ENCODE measurements around the gene ULBP2. TPM values are rescaled to one million over a fixed set of nuclear protein-coding genes. Genes with fewer than 3 reads are reported as not detected.

ULBP2 gene
- total and polyA plus RNA-seq, 2 of the 8 experiments (the other 6 are each of a cell fraction or from before 2014, with no cell fraction given), result 0.05 TPM; not detected in 1

DNA sequence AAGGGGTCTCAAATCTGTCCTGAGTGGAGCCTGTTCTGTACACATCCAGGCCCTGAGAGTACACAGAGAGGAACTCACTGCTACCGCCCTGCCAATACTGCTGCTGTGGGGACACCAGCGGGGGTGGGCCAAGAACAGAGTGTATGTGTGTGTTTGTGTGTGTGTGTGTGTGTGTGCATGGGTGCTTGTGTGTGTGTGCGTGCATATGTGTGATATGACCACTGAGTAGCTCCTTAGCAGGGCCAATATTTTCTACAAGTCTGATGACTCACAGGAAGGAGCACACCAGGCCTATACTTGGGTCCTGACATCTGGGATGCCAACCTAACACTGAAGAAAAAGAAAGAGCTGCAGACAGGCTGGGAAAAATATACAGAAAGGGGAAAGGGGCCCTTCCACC lies 45.3 kb upstream of the ULBP2 start:
- Histone ChIP-seq H3K18ac (ENCODE audit: extremely low read depth, low read length) (no peak overlapping the region), H3K27me3 (replicated peaks in 1 of 4; ENCODE audit: control insufficient read depth in 3 of 4, extremely low read depth in 1 of 4, insufficient read depth in 3 of 4, low read length in 3 of 4) (no peaks in the 10 kb centered on the region), H4K91ac (replicated peaks; ENCODE audit: insufficient read length, low read length) (no peak overlapping the region), H3K79me1 (ENCODE audit: low read depth, low read length) (no peaks in the 10 kb centered on the region), H3K27ac (ENCODE audit: low read depth, low read length) (no peak overlapping the region), H2BK5ac (ENCODE audit: low read depth, low read length) (no peak overlapping the region), H3K4me3 (ENCODE audit: extremely low read depth in 1 of 4, insufficient read depth in 2 of 4, low read depth in 3 of 4, low read length in 4 of 4) (no peak overlapping the region), H3K14ac (ENCODE audit: insufficient read length) (no peak overlapping the region), H2BK120ac (replicated peaks; ENCODE audit: low read depth, low read length) (no peak overlapping the region), H3K9me3 (ENCODE audit: insufficient read depth in 2 of 2, low read depth in 1 of 2, low read length in 1 of 2) (no peaks in the 10 kb centered on the region), H3K56ac (replicated peaks; ENCODE audit: insufficient read length, low read depth, low read length) (no peak overlapping the region), H2AFZ (ENCODE audit: low read length) (no peak overlapping the region), H3K23ac (ENCODE audit: insufficient read length) (no peak overlapping the region), H2AK5ac (ENCODE audit: low read depth, low read length) (no peak overlapping the region), H2BK15ac (ENCODE audit: low read length) (no peak overlapping the region), H3K36me3 (ENCODE audit: control insufficient read depth in 2 of 4, insufficient read depth in 4 of 4, low read length in 3 of 4) (no peaks in the 10 kb centered on the region), H3K4me1 (replicated peaks in 1 of 4; ENCODE audit: control insufficient read depth in 3 of 4, insufficient read depth in 4 of 4, low read length in 3 of 4) (peaks cover 0 to 4% (median 0%) of the 10 kb centered on the region in 4 experiments; a peak in 2 of 7 replicates), H2BK20ac (ENCODE audit: low read length) (no peak overlapping the region), H3K23me2 (ENCODE audit: low read depth, low read length) (no peaks in the 10 kb centered on the region), H3K4me2 (ENCODE audit: insufficient read depth in 1 of 2, low read depth in 2 of 2, low read length in 2 of 2) (no peak overlapping the region), H3K4ac (replicated peaks; ENCODE audit: insufficient read length, low read depth, low read length) (no peak overlapping the region), H4K8ac (ENCODE audit: extremely low read depth, insufficient read depth, low read length) (no peak overlapping the region), H4K20me1 (replicated peaks in 1 of 2; ENCODE audit: control insufficient read depth in 1 of 2, insufficient read depth in 2 of 2, low read length in 2 of 2) (no peaks in the 10 kb centered on the region), H3K9ac (replicated peaks in 1 of 4; ENCODE audit: extremely low read depth in 1 of 4, low read depth in 3 of 4, low read length in 3 of 4) (no peak overlapping the region), H3K79me2 (ENCODE audit: control insufficient read depth in 1 of 2, insufficient read depth in 2 of 2, low read length in 2 of 2) (no peaks in the 10 kb centered on the region), H4K5ac (ENCODE audit: insufficient read length, low read depth, low read length) (no peak overlapping the region), H2BK12ac (ENCODE audit: low read depth, low read length) (no peak overlapping the region)
- no peak for DNase-seq (ENCODE audit: low read depth in 1 of 2, low spot score in 2 of 2)
- TF ChIP-seq RXRA (IDR thresholded peaks at IDR 0.05; ENCODE audit: insufficient read depth, low read depth, low read length), result no peak
- TF ChIP-seq CHD2 (IDR thresholded peaks at IDR 0.05; ENCODE audit: low read length), result no peak
- 91% methylated on average over 3 of the region's 3 CpGs; no CpG with 5 or more reads in 1 of the 2 experiments for WGBS, 2 experiments (ENCODE audit: extremely low coverage in 1 of 2, insufficient coverage in 1 of 2, insufficient read length in 1 of 2, insufficient replicate concordance in 2 of 2, low coverage in 1 of 2, low lambda C conversion rate in 2 of 2, missing lambda C conversion rate in 1 of 2)
- POLR2A ChIA-PET (ENCODE audit: partially characterized antibody), result no interaction called here
- no peak for FAIRE-seq
- CTCF ChIA-PET (ENCODE audit: partially characterized antibody), result interaction anchor here (0.7 to 2.9 kb wide), 8 partner anchors 9 to 118 kb away, joined by 3 to 15 read pairs (median 3); no protein-coding TSS in a partner anchor

Measured in H1 (cell line).